Endothelial cell of umbilical vein (primary cell): ENCODE results near the gene BIRC6. TPM values are rescaled to one million over a fixed set of nuclear protein-coding genes. Genes with fewer than 3 reads are reported as not detected.

Source experiments
- BruUV-seq: library from RNA; stranded (reverse); fragments of 400-500 nt; replicated peaks from 2 replicates; lab custom pipeline; 2021; lab: Mats Ljungman, UMichigan
- CTCF ChIA-PET: fragments of 300-600, 350-600 bp; sonication (Branson Sonifier 250); formaldehyde crosslinking; loops from one replicate; lab custom pipeline; 2021; ENCODE audit warnings: antibody characterized with exemption, inconsistent platforms; lab: Charles Lee
- POLR2A ChIA-PET: fragments of 300-600, 350-600 bp; sonication (Branson Sonifier 250); formaldehyde crosslinking; loops from one replicate; lab custom pipeline; 2021; ENCODE audit warnings: antibody characterized with exemption, inconsistent platforms; lab: Charles Lee
- DNase-seq: peaks from one replicate; pipeline ENCODE4 v3.0.0-alpha.2; 2011; ENCODE audit warnings: low read depth, low spot score
- FAIRE-seq: peaks from 2 replicates; lab custom pipeline; 2011; peaks lifted over from hg19 to GRCh38; lab: Jason Lieb, UNC
- H2AFZ ChIP-seq: 2 replicates; pipeline ENCODE4 v1.6.0; 2012; ENCODE audit warnings: low read depth, low read length, control low read depth, inconsistent platforms
- H3K27ac ChIP-seq: 2 replicates; pipeline ENCODE4 v1.5.1; 2011; ENCODE audit warnings: low read depth, mild to moderate bottlenecking, control low read depth, low read length, moderate library complexity; ENCODE audit not compliant: insufficient read depth
- H3K27me3 ChIP-seq, 2 experiments: 2 replicates each; pipeline versions ENCODE4 v1.6.0 to v1.6.1; 2011; ENCODE audit warnings: low read length in 2 of 2, mixed read lengths in 1 of 2; ENCODE audit not compliant: control insufficient read depth in 2 of 2, insufficient read depth in 2 of 2
- H3K36me3 ChIP-seq, 2 experiments: 2 replicates in 1 of 2; 3 replicates in 1 of 2; pipeline ENCODE4 v1.5.1; 2011; ENCODE audit warnings: low read length in 2 of 2, mild to moderate bottlenecking in 1 of 2, moderate library complexity in 1 of 2; ENCODE audit not compliant: control insufficient read depth in 2 of 2, insufficient read depth in 2 of 2; ENCODE audit errors: extremely low read depth in 1 of 2
- H3K4me1 ChIP-seq: 3 replicates; pipeline ENCODE4 v1.5.1; 2011; ENCODE audit warnings: mild to moderate bottlenecking, low read length; ENCODE audit not compliant: control insufficient read depth, insufficient read depth; ENCODE audit errors: extremely low read depth
- H3K4me2 ChIP-seq: 2 replicates; pipeline ENCODE4 v1.6.1; 2011; ENCODE audit warnings: low read length, control low read depth, mixed read lengths; ENCODE audit not compliant: insufficient read depth
- H3K4me3 ChIP-seq, 3 experiments: fragments of 200-600 bp in 1 of 3; sonication (generic), shearing (Covaris generic) in 1 of 3; replicated peaks in 1 of 3; 2 replicates each; pipeline ENCODE4 v1.5.1; 2011 to 2016; ENCODE audit warnings: control low read depth in 3 of 3, low read length in 3 of 3, mild to moderate bottlenecking in 2 of 3, inconsistent platforms in 1 of 3, low read depth in 1 of 3, moderate library complexity in 1 of 3; ENCODE audit not compliant: insufficient read depth in 1 of 3
- H3K79me2 ChIP-seq: 2 replicates; pipeline ENCODE4 v1.6.0; 2012; ENCODE audit warnings: low read length, inconsistent platforms; ENCODE audit not compliant: control insufficient read depth, insufficient read depth
- H3K9ac ChIP-seq: replicated peaks from 2 replicates; pipeline ENCODE3; 2011; ENCODE audit warnings: low read length, control low read depth; ENCODE audit not compliant: insufficient read depth; ENCODE audit errors: extremely low read depth
- H3K9me1 ChIP-seq: replicated peaks from 3 replicates; pipeline ENCODE4 v1.6.0; 2011; ENCODE audit warnings: mild to moderate bottlenecking, low read length; ENCODE audit not compliant: control insufficient read depth, insufficient read depth; ENCODE audit errors: extremely low read depth
- H3K9me3 ChIP-seq: replicated peaks from 2 replicates; pipeline ENCODE4 v1.5.1; 2012; ENCODE audit warnings: low read length, inconsistent platforms; ENCODE audit not compliant: control insufficient read depth, insufficient read depth
- H4K20me1 ChIP-seq: replicated peaks from 2 replicates; pipeline ENCODE3; 2011; ENCODE audit warnings: mild to moderate bottlenecking, low read length; ENCODE audit not compliant: control insufficient read depth, insufficient read depth; ENCODE audit errors: extremely low read depth
- CTCF ChIP-seq, 2 donors: IDR thresholded peaks; 1 replicate in 1 of 2; 2 replicates in 1 of 2; pipeline ENCODE4 v1.5.1; 2011; ENCODE audit warnings: low read length in 2 of 2, mild to moderate bottlenecking in 2 of 2, moderate library complexity in 2 of 2, control low read depth in 1 of 2, inconsistent platforms in 1 of 2, low read depth in 1 of 2; ENCODE audit not compliant: insufficient read depth in 1 of 2; ENCODE audit errors: extremely low read depth in 1 of 2
- EZH2 ChIP-seq: IDR thresholded peaks from 2 replicates; pipeline ENCODE4 v1.6.1; 2012; ENCODE audit warnings: borderline replicate concordance, low read depth, mild to moderate bottlenecking, moderate library complexity, low read length, inconsistent platforms; ENCODE audit not compliant: severe bottlenecking
- GATA2 ChIP-seq: IDR thresholded peaks from 2 replicates; pipeline ENCODE4 v1.7.0; 2011; ENCODE audit warnings: low read depth, mild to moderate bottlenecking, moderate library complexity, mixed read lengths, low read length; ENCODE audit not compliant: insufficient read length, insufficient read depth
- JUN ChIP-seq: IDR thresholded peaks from 2 replicates; pipeline ENCODE4 v1.6.1; 2011; ENCODE audit warnings: borderline replicate concordance, low read depth; ENCODE audit not compliant: insufficient read length, insufficient read depth
- MAX ChIP-seq: IDR thresholded peaks from 2 replicates; pipeline ENCODE4 v1.6.1; 2011; ENCODE audit not compliant: insufficient read depth, insufficient read length
- POLR2A ChIP-seq: IDR thresholded peaks from 2 replicates; pipeline ENCODE4 v1.6.1; 2012; ENCODE audit warnings: low read depth, mild to moderate bottlenecking, control low read depth, low read length
- POLR2AphosphoS5 ChIP-seq: IDR thresholded peaks from 2 replicates; pipeline ENCODE4 v1.6.1; 2012; ENCODE audit warnings: low read depth, mild to moderate bottlenecking, control low read depth, low read length, moderate library complexity; ENCODE audit not compliant: insufficient read depth
- dilution Hi-C: fragments of 300-500 bp; cut with MboI; formaldehyde crosslinking; loops from one replicate; pipeline ENCODE4 v1.15.0; 2019; ENCODE audit warnings: low sequenced_read_pairs; ENCODE audit not compliant: extremely low pct_ligation_motif_present
- intact Hi-C: fragments of 100-400 bp; cut with micrococcal nuclease; formaldehyde crosslinking; loops from one replicate; pipeline ENCODE4 v1.10.0; 2022
- polyA plus RNA-seq, 4 experiments: library from polyadenylated mRNA; depleted of rRNA in 3 of 4; stranded (reverse) in 3 of 4; unstranded in 1 of 4; fragments of >200 nt; gene quantifications; 2 replicates each; pipeline versions ENCODE4 v1.2.1 to v1.2.3, GENCODE V29; 2011 to 2012; ENCODE audit warnings: missing spikeins in 1 of 4
- total RNA-seq: library from RNA; stranded (reverse); gene quantifications from 2 replicates; pipeline ENCODE4 v1.2.3, GENCODE V29; 2021

Gene BIRC6
- total and polyA plus RNA-seq, 2 donors (not counting 3 experiments of a cell fraction or from before 2014, with no cell fraction given) = 34.2 to 83.1 TPM

- Histone ChIP-seq H3K4me1 (no peaks in the 10 kb centered on the region), H3K4me2 (no peak overlapping the region), H3K9me1 (no peaks in the 10 kb centered on the region), H2AFZ (no peak overlapping the region), H3K36me3 (peaks cover 0 to 24% of the 10 kb centered on the region in 2 experiments), H3K9ac (no peak overlapping the region), H3K79me2 (peaks cover 6% of the 10 kb centered on the region), H3K27me3 (no peaks in the 10 kb centered on the region), H3K27ac (no peak overlapping the region), H3K9me3 (no peaks in the 10 kb centered on the region), H3K4me3 (no peak overlapping the region), H4K20me1 (no peaks in the 10 kb centered on the region)
- intact Hi-C loops (no loop called here), dilution Hi-C loops (no loop called here)
- CTCF ChIA-PET = no interaction called here
- FAIRE-seq (no peak), DNase-seq (no peak)
- TF ChIP-seq JUN (no peak), POLR2A (no peak), POLR2AphosphoS5 (no peak)
- BruUV-seq = no TSS peak
- POLR2A ChIA-PET = interaction anchor here (1.0 kb wide), 1 partner anchor 17 kb away, joined by 3 read pairs; no protein-coding TSS in a partner anchor
Observed at GRCh38 chr2:32402091-32402490, 45.3 kb downstream of the BIRC6 start.

GRCh38 chr2:32403782-32404181 lies 47.0 kb downstream of the BIRC6 start:
- DNase-seq = no peak
- Histone ChIP-seq H3K4me3 (no peak overlapping the region), H3K27me3 (no peaks in the 10 kb centered on the region), H3K9me1 (no peaks in the 10 kb centered on the region), H3K79me2 (peaks cover 6% of the 10 kb centered on the region), H3K4me2 (no peak overlapping the region), H3K9ac (no peak overlapping the region), H2AFZ (no peak overlapping the region), H3K36me3 (peaks cover 0 to 24% of the 10 kb centered on the region in 2 experiments), H3K4me1 (no peaks in the 10 kb centered on the region), H3K9me3 (no peaks in the 10 kb centered on the region), H4K20me1 (no peaks in the 10 kb centered on the region), H3K27ac (no peak overlapping the region)
- no peak for FAIRE-seq
- intact Hi-C loops (no loop called here), dilution Hi-C loops (no loop called here)
- ChIA-PET POLR2A (no interaction called here), CTCF (no interaction called here)
- TF ChIP-seq MAX (no peak), GATA2 (no peak), EZH2 (no peak), POLR2A (no peak), CTCF (IDR thresholded peaks at IDR 0.05; ENCODE audit: extremely low read depth in 1 of 2, insufficient read depth in 1 of 2, low read depth in 1 of 2, low read length in 2 of 2) (no peak), POLR2AphosphoS5 (no peak)
- BruUV-seq = no TSS peak
